Endothelial cell (in vitro differentiated cells): ENCODE measurements around the gene PNKP. TPM values are rescaled to one million over a fixed set of nuclear protein-coding genes. Genes with fewer than 3 reads are reported as not detected.

Source experiments
- DNase-seq: peaks from one replicate; pipeline ENCODE4 v3.0.0; 2021; ENCODE audit warnings: low spot score
- H3K27ac Mint-ChIP-seq: one replicate; pipeline ENCODE4 v1.8.0; 2021; ENCODE audit warnings: mixed read lengths, inconsistent platforms; ENCODE audit not compliant: unreplicated experiment
- H3K27me3 Mint-ChIP-seq: one replicate; pipeline ENCODE4 v1.8.0; 2021; ENCODE audit warnings: mild to moderate bottlenecking, moderate library complexity, mixed read lengths, inconsistent platforms; ENCODE audit not compliant: unreplicated experiment
- H3K36me3 Mint-ChIP-seq: one replicate; pipeline ENCODE4 v1.8.0; 2021; ENCODE audit warnings: mild to moderate bottlenecking, low read depth, mixed read lengths, inconsistent platforms; ENCODE audit not compliant: unreplicated experiment
- H3K4me1 Mint-ChIP-seq: one replicate; pipeline ENCODE4 v1.8.0; 2021; ENCODE audit warnings: mild to moderate bottlenecking, mixed read lengths, inconsistent platforms; ENCODE audit not compliant: unreplicated experiment
- H3K4me3 Mint-ChIP-seq: one replicate; pipeline ENCODE4 v1.8.0; 2021; ENCODE audit warnings: mild to moderate bottlenecking, mixed read lengths, inconsistent platforms; ENCODE audit not compliant: unreplicated experiment
- H3K9me3 Mint-ChIP-seq: one replicate; pipeline ENCODE4 v1.8.0; 2021; ENCODE audit warnings: mixed read lengths, inconsistent platforms; ENCODE audit not compliant: unreplicated experiment
- total RNA-seq: library from RNA; stranded (reverse); fragmentation: NEBNext Ultra II Directional; extraction: Animal tissue kit (Norgen Biotek cat#: 25700); gene quantifications from one replicate; pipeline ENCODE4 v1.2.1, GENCODE V29; 2021; ENCODE audit not compliant: unreplicated experiment
- TF ChIP-seq, protein P1 (sequence below): fragments of 200-600 bp; sonication (generic); IDR thresholded peaks from one replicate; pipeline ENCODE4 v1.5.0; 2021; ENCODE audit warnings: antibody characterized with exemption; ENCODE audit not compliant: unreplicated experiment

PNKP gene
- total RNA-seq, 1 donor from 2014 or later = 96.0 TPM

DNA sequence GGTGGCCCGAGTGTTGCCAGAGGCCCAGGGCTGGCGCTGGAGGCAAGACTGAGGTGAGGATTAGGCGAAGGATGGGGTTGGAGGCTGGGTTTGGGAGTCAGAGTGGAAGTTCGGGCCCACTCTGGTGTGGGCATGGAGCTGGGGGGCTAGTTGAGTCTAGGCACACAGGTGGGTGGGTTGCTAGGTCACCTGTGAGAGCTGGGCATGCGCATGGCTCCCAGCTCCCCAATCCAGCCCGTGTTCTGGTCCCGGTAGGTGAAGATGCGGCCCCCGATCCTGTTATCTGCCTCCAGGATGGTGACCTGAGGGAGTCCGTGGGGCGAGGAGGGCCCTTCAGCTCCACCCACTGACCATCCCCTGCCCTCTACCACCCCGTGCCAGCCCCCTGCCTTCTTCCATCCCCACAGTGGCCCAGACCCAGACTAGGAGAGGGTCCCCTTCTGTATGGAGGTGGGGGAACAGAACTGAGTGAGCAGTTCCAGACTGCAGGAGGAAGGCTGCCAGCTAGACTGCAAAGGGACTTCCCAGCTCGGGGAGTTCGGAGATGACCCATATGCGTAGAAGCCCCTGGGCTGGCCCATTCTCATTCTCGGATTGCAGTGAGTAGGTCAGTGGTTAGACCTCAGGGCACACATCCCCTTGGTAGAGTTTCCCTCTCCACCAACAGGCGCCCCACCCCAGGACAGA lies 27.6 kb upstream of the PNKP start:
- Mint-ChIP-seq H3K4me1 (peaks cover 18% of the 10 kb centered on the region), H3K4me3 (no peak overlapping the region), H3K9me3 (no peaks in the 10 kb centered on the region), H3K36me3 (peaks cover 11% of the 10 kb centered on the region), H3K27ac (no peak overlapping the region), H3K27me3 (peaks cover 19% of the 10 kb centered on the region)
- TF ChIP-seq, protein P1, sequence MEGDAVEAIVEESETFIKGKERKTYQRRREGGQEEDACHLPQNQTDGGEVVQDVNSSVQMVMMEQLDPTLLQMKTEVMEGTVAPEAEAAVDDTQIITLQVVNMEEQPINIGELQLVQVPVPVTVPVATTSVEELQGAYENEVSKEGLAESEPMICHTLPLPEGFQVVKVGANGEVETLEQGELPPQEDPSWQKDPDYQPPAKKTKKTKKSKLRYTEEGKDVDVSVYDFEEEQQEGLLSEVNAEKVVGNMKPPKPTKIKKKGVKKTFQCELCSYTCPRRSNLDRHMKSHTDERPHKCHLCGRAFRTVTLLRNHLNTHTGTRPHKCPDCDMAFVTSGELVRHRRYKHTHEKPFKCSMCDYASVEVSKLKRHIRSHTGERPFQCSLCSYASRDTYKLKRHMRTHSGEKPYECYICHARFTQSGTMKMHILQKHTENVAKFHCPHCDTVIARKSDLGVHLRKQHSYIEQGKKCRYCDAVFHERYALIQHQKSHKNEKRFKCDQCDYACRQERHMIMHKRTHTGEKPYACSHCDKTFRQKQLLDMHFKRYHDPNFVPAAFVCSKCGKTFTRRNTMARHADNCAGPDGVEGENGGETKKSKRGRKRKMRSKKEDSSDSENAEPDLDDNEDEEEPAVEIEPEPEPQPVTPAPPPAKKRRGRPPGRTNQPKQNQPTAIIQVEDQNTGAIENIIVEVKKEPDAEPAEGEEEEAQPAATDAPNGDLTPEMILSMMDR = no peak
- DNase-seq = no peak

DNA sequence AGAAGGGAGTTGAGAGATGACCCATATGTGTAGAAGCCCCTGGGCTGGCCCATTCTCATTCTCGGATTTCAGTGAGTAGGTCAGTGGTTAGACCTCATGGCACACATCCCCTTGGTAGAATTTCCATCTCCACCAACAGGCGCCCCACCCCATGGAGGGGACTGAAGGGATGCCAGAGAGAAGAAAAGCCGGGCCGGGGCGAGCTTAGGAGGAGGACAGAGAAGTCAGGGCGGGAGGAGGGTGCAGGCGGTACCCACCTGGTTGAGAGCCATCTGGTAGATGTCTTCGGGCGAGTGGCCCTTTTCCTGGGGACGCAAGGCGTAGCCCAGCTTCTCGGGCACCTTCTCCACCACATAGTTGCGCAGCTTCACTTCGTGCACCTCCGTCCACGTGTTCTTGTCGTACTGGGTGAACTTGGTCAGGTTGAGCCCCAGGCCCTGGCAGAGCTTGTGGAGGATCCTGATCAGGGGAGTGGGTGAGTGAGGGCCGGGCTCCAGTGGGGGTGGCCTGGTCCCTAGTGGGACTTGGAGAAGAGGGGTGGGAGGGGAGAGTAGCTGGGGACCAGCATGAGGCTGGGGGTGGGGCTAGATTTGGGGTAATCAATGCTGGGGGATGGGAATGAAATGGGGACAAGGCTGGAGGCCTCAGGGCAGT lies 26.8 kb upstream of the PNKP start:
- Mint-ChIP-seq H3K27ac (no peak overlapping the region), H3K9me3 (no peaks in the 10 kb centered on the region), H3K4me3 (no peak overlapping the region), H3K27me3 (peaks cover 21% of the 10 kb centered on the region), H3K4me1 (peaks cover 18% of the 10 kb centered on the region), H3K36me3 (peaks cover 11% of the 10 kb centered on the region)
- TF ChIP-seq, protein P1 = no peak
- no peak for DNase-seq

DNA sequence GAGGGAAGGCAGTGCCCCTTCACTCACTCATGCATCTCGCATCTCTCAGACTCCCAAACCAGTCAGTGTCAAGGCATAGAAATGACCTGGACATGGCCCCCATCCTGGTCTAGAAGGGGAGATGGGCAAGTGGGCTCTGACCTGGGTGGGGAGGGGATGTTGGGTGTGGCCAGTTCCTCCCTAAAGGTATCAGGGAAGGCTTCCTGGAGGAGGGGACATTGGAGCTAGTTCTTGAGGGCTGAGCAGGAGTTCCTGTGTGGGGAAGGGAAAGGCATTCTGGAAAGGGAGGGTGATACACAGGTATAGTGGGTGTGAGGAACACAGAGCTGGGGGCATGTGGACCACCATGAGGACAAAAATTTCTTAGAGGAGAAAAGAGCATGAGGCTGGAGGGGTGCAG lies 25.3 kb upstream of the PNKP start:
- Mint-ChIP-seq H3K4me1 (peaks cover 16% of the 10 kb centered on the region), H3K27me3 (peaks cover 20% of the 10 kb centered on the region), H3K27ac (peak overlapping the region; percentile 80), H3K9me3 (no peaks in the 10 kb centered on the region), H3K4me3 (no peak overlapping the region), H3K36me3 (peaks cover 11% of the 10 kb centered on the region)
- DNase-seq = no peak
- TF ChIP-seq, protein P1 = no peak

DNA sequence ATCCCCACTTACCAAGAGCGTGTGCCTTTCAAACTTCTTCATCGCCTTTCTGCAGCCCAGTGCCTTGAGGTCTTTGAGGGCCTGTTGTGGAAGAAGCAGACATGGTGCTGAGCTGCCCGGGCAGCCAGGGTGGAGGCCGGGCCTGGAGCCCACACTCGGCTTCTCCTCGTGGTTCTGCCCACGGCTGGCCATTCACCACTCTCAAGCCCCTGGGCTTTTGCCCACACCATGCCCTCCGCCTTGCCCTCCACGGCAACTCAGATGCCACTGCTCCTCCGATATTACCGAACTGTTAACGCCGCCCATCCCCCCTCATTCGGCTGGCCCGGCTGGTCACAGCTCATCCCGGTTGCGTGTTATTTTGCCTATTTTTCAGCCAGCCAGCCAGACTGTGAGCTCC lies 24.0 kb upstream of the PNKP start:
- no peak overlapping the region for H3K4me3 Mint-ChIP-seq
- no peak for DNase-seq

More for the DNA sequence above, 24.0 kb upstream of the PNKP start:
- H3K27ac Mint-ChIP-seq = no peak overlapping the region
- TF ChIP-seq, protein P1 = no peak
- H3K4me1 Mint-ChIP-seq = peaks cover 2% of the 10 kb centered on the region
- peaks cover 13% of the 10 kb centered on the region for H3K36me3 Mint-ChIP-seq
- peaks cover 23% of the 10 kb centered on the region for H3K27me3 Mint-ChIP-seq
- no peaks in the 10 kb centered on the region for H3K9me3 Mint-ChIP-seq
